SK-N-SH (cell line): ENCODE data around the gene DHDH. TPM values are rescaled to one million over a fixed set of nuclear protein-coding genes. Genes with fewer than 3 reads are reported as not detected.

Source experiments
- CTCF ChIA-PET: fragments of 300-600, 350-600 bp; formaldehyde crosslinking; extraction: SDS; loops from one replicate; lab custom pipeline; 2021; lab: Yijun Ruan, JAX
- POLR2A ChIA-PET: fragments of 350-600 bp; sonication (Branson Sonifier 250); formaldehyde crosslinking; extraction: SDS; loops from one replicate; lab custom pipeline; 2020; ENCODE audit warnings: antibody characterized with exemption, inconsistent platforms; lab: Yijun Ruan, JAX
- DNase-seq: peaks from one replicate; pipeline ENCODE4 v3.0.0; 2012
- H2AFZ ChIP-seq: fragments of 200-600 bp; sonication (generic); 2 replicates; pipeline ENCODE4 v1.8.1; 2016; ENCODE audit warnings: antibody characterized with exemption, mild to moderate bottlenecking, low read depth
- H3F3A ChIP-seq: fragments of 200-600 bp; sonication (generic); replicated peaks from 2 replicates; pipeline ENCODE3; 2016; ENCODE audit warnings: antibody characterized with exemption, mild to moderate bottlenecking; ENCODE audit not compliant: insufficient read depth
- H3K27ac ChIP-seq, 2 experiments: fragments of 200-500 bp in 1 of 2; fragments of 200-600 bp in 1 of 2; sonication (Bioruptor generic) in 1 of 2; sonication (generic), shearing (Covaris generic) in 1 of 2; 2 replicates each; pipeline versions ENCODE4 v1.5.1 to v1.6.1; 2014 to 2016; ENCODE audit warnings: low read depth in 2 of 2, inconsistent platforms in 1 of 2, low read length in 1 of 2, mild to moderate bottlenecking in 1 of 2, mixed read lengths in 1 of 2
- H3K27me3 ChIP-seq: fragments of 200-600 bp; sonication (generic), shearing (Covaris generic); 2 replicates; pipeline ENCODE4 v1.6.1; 2016; ENCODE audit warnings: mixed run types; ENCODE audit not compliant: insufficient read depth
- H3K36me3 ChIP-seq, 2 experiments: fragments of 200-500 bp in 1 of 2; fragments of 200-600 bp in 1 of 2; sonication (Bioruptor generic) in 1 of 2; sonication (generic) in 1 of 2; replicated peaks in 1 of 2; 2 replicates each; pipeline versions ENCODE3 to v1.5.1; 2014 to 2016; ENCODE audit warnings: low read length in 1 of 2, mild to moderate bottlenecking in 1 of 2; ENCODE audit not compliant: insufficient read depth in 2 of 2, control insufficient read depth in 1 of 2
- H3K4me1 ChIP-seq, 2 experiments: fragments of 200-500 bp in 1 of 2; fragments of 200-600 bp in 1 of 2; sonication (Bioruptor generic) in 1 of 2; sonication (generic), shearing (Covaris generic) in 1 of 2; 2 replicates each; pipeline versions ENCODE4 v1.5.1 to v1.6.1; 2014 to 2016; ENCODE audit warnings: low read depth in 1 of 2, low read length in 1 of 2, mixed run types in 1 of 2; ENCODE audit not compliant: insufficient read depth in 2 of 2, control insufficient read depth in 1 of 2
- H3K4me2 ChIP-seq: fragments of 200-600 bp; sonication (generic), shearing (Covaris generic); 2 replicates; pipeline ENCODE4 v1.6.1; 2017; ENCODE audit warnings: mixed run types
- H3K4me3 ChIP-seq, 2 experiments: fragments of 200-500 bp in 1 of 2; fragments of 200-600 bp in 1 of 2; sonication (Bioruptor generic) in 1 of 2; sonication (generic), shearing (Covaris generic) in 1 of 2; 2 replicates each; pipeline versions ENCODE4 v1.5.1 to v1.8.1; 2014 to 2016; ENCODE audit warnings: low read depth in 2 of 2, inconsistent platforms in 1 of 2, low read length in 1 of 2, mild to moderate bottlenecking in 1 of 2, mixed read lengths in 1 of 2, moderate library complexity in 1 of 2
- H3K79me2 ChIP-seq: fragments of 200-600 bp; sonication (generic); 2 replicates; pipeline ENCODE4 v1.8.1; 2017; ENCODE audit warnings: mild to moderate bottlenecking; ENCODE audit not compliant: insufficient read depth
- H3K9ac ChIP-seq: fragments of 200-600 bp; sonication (generic); 2 replicates; pipeline ENCODE4 v1.6.1; 2017; ENCODE audit warnings: mixed run types
- H3K9me2 ChIP-seq: fragments of 200-600 bp; sonication (generic); 2 replicates; pipeline ENCODE4 v1.6.1; 2017; ENCODE audit warnings: mixed run types
- H3K9me3 ChIP-seq: fragments of 200-600 bp; sonication (generic); 2 replicates; pipeline ENCODE4 v1.6.1; 2017; ENCODE audit warnings: mixed run types, mild to moderate bottlenecking, moderate library complexity
- H4K20me1 ChIP-seq: fragments of 200-600 bp; sonication (generic); 2 replicates; pipeline ENCODE4 v1.6.1; 2017; ENCODE audit warnings: mild to moderate bottlenecking, mixed run types; ENCODE audit not compliant: insufficient read depth
- CHD2 ChIP-seq: fragments of 150-350 bp; IDR thresholded peaks from 2 replicates; pipeline ENCODE4 v1.6.1; 2018; ENCODE audit warnings: low read length; ENCODE audit not compliant: partially characterized antibody
- ELF1 ChIP-seq: IDR thresholded peaks from 2 replicates; pipeline ENCODE4 v1.4.0; 2012
- EP300 ChIP-seq, 2 experiments: IDR thresholded peaks; 2 replicates each; pipeline versions ENCODE4 v1.4.0 to v1.6.1; 2012; ENCODE audit warnings: borderline replicate concordance in 1 of 2, low read depth in 1 of 2, low read length in 1 of 2
- FOXJ3 ChIP-seq: sonication (generic); formaldehyde crosslinking; IDR thresholded peaks from 2 replicates; pipeline ENCODE4 v1.5.1; 2020; ENCODE audit warnings: mild to moderate bottlenecking, missing genetic modification reagents
- GATA2 ChIP-seq: sonication (generic); formaldehyde crosslinking; IDR thresholded peaks from 2 replicates; pipeline ENCODE4 v1.5.0; 2020; ENCODE audit warnings: mild to moderate bottlenecking, missing genetic modification reagents
- JUND ChIP-seq: IDR thresholded peaks from 2 replicates; pipeline ENCODE4 v1.4.0; 2012
- MEF2A ChIP-seq: IDR thresholded peaks from 2 replicates; pipeline ENCODE4 v1.4.0; 2012; ENCODE audit warnings: low read depth, borderline replicate concordance
- MXI1 ChIP-seq: IDR thresholded peaks from 2 replicates; pipeline ENCODE4 v1.6.1; 2012; ENCODE audit warnings: mild to moderate bottlenecking, low read depth, low read length, improper control_type of control experiment
- NRF1 ChIP-seq: IDR thresholded peaks from 2 replicates; pipeline ENCODE4 v1.6.1; 2012; ENCODE audit warnings: low read depth, mild to moderate bottlenecking, low read length
- POLR2AphosphoS5 ChIP-seq: IDR thresholded peaks from 2 replicates; pipeline ENCODE4 v1.6.1; 2012; ENCODE audit warnings: low read depth, low read length
- RAD21 ChIP-seq: IDR thresholded peaks from 2 replicates; pipeline ENCODE4 v1.6.1; 2012; ENCODE audit warnings: mild to moderate bottlenecking, low read length
- RFX5 ChIP-seq: IDR thresholded peaks from 2 replicates; pipeline ENCODE4 v1.6.1; 2012; ENCODE audit warnings: mild to moderate bottlenecking, improper control_type of control experiment, low read length
- SIN3A ChIP-seq: IDR thresholded peaks from 2 replicates; pipeline ENCODE4 v1.6.1; 2012; ENCODE audit warnings: low read depth, mild to moderate bottlenecking, low read length, moderate library complexity, borderline replicate concordance
- SMC3 ChIP-seq: IDR thresholded peaks from 2 replicates; pipeline ENCODE4 v1.6.1; 2012; ENCODE audit warnings: low read depth, low read length, improper control_type of control experiment
- TAF1 ChIP-seq: IDR thresholded peaks from 2 replicates; pipeline ENCODE4 v1.6.1; 2012; ENCODE audit warnings: low read depth, mild to moderate bottlenecking, low read length, moderate library complexity, borderline replicate concordance
- TCF12 ChIP-seq: IDR thresholded peaks from 2 replicates; pipeline ENCODE4 v1.4.0; 2012
- TEAD4 ChIP-seq: IDR thresholded peaks from 2 replicates; pipeline ENCODE4 v1.4.0; 2012; ENCODE audit warnings: mild to moderate bottlenecking, borderline replicate concordance; ENCODE audit not compliant: insufficient read depth
- YY1 ChIP-seq: IDR thresholded peaks from 2 replicates; pipeline ENCODE4 v1.4.0; 2012; ENCODE audit warnings: low read depth, mild to moderate bottlenecking
- ZBTB33 ChIP-seq: IDR thresholded peaks from 2 replicates; pipeline ENCODE4 v1.4.0; 2012; ENCODE audit warnings: low read depth, borderline replicate concordance
- WGBS: methylation state at CpG from one replicate; pipeline ENCODE4 v1.1.6; 2017; ENCODE audit warnings: low lambda C conversion rate; 5-methylcytosine and 5-hydroxymethylcytosine counted together
- polyA plus RNA-seq, 3 experiments: library from polyadenylated mRNA; depleted of rRNA; stranded (reverse); fragments of >200 nt; gene quantifications; 2 replicates each; pipeline ENCODE4 v1.2.3, GENCODE V29; 2012
- TF ChIP-seq, protein P1 (sequence below): IDR thresholded peaks from 2 replicates; pipeline ENCODE4; 2012
- TF ChIP-seq, protein P2 (sequence below): fragments of 150-350 bp; IDR thresholded peaks from 2 replicates; pipeline ENCODE4 v1.6.1; 2017; ENCODE audit warnings: antibody characterized with exemption, low read length, low read depth, borderline replicate concordance
- TF ChIP-seq, protein P3 (sequence below): fragments of 150-350 bp; IDR thresholded peaks from 2 replicates; pipeline ENCODE4 v1.6.1; 2016; ENCODE audit warnings: mild to moderate bottlenecking, low read depth, low read length
- TF ChIP-seq, protein P4 (sequence below): IDR thresholded peaks from 2 replicates; pipeline ENCODE4 v1.4.0; 2012; ENCODE audit warnings: low read depth

Gene DHDH
- polyA plus RNA-seq, 1 of the 3 experiments (the other 2 are of a cell fraction): 0.72 TPM

DNA sequence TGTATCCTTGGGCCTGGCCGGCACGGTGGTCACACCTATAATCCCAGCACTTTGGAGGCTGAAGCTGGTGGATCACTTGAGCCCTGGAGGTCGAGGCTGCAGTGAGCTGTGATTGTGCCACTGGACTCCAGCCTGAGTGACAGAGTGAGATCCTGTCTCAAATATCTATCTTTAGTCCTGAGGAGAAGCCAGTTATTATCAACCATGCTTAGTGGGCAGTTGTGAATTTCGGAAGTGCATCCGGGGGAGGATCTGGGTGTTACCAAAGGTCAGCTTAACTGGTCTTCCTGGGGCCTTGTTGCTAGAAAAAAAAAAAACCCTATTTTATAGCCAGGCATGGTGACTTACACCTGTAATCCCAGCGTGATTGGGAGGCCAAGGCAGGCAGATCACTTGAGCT, 9.6 kb downstream of the DHDH start:
- Histone ChIP-seq H3K27me3 (no peaks in the 10 kb centered on the region), H3K4me2 (no peak overlapping the region), H3K4me3 (no peak overlapping the region), H3F3A (no peaks in the 10 kb centered on the region), H2AFZ (no peak overlapping the region), H3K27ac (no peak overlapping the region), H3K79me2 (no peaks in the 10 kb centered on the region), H3K4me1 (no peaks in the 10 kb centered on the region), H4K20me1 (no peaks in the 10 kb centered on the region), H3K9me3 (no peaks in the 10 kb centered on the region), H3K9ac (no peak overlapping the region), H3K9me2 (no peaks in the 10 kb centered on the region), H3K36me3 (no peaks in the 10 kb centered on the region)
- WGBS: 84% methylated on average over 6 of the region's 6 CpGs
- no peak for DNase-seq
- TF ChIP-seq NRF1 (no peak), EP300 (IDR thresholded peaks at IDR 0.05; ENCODE audit: borderline replicate concordance in 1 of 2, low read depth in 1 of 2, low read length in 1 of 2) (no peak), TEAD4 (no peak), TAF1 (no peak), JUND (no peak)
- TF ChIP-seq, protein P1, sequence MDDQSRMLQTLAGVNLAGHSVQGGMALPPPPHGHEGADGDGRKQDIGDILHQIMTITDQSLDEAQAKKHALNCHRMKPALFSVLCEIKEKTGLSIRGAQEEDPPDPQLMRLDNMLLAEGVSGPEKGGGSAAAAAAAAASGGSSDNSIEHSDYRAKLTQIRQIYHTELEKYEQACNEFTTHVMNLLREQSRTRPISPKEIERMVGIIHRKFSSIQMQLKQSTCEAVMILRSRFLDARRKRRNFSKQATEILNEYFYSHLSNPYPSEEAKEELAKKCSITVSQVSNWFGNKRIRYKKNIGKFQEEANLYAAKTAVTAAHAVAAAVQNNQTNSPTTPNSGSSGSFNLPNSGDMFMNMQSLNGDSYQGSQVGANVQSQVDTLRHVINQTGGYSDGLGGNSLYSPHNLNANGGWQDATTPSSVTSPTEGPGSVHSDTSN: no peak
- ChIA-PET CTCF (interaction anchor here (0.7 to 1.2 kb wide), 2 partner anchors 23 to 256 kb away, joined by 3 read pairs; no protein-coding TSS in a partner anchor), POLR2A (no interaction called here)

DNA sequence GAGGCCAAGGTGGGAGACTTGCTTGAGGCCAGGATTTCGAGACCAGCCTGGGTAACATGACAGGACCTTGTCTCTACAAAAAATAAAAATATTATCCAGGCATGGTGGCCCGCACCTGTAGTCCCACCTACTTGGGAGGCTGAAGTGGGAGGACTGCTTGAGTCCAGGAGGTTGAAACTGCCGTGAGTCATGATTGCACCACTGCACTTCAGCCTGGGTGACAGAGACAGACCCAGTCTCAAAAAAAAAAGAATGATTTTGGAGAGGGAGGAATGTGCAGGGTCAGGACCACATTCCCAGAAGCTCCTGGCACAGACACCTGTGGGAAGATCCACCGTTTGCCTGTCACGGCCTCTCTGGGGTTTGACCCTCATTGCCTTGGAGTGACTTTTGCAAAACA, 11.9 kb downstream of the DHDH start:
- H3K79me2 ChIP-seq: no peaks in the 10 kb centered on the region
- H3K9me3 ChIP-seq: no peaks in the 10 kb centered on the region
- DNase-seq: no peak
- H3K4me3 ChIP-seq: no peak overlapping the region
- 76% methylated on average over 5 of the region's 5 CpGs for WGBS
- H2AFZ ChIP-seq: no peak overlapping the region
- no peaks in the 10 kb centered on the region for H3K36me3 ChIP-seq
- H3K9ac ChIP-seq: no peak overlapping the region
- no peaks in the 10 kb centered on the region for H4K20me1 ChIP-seq
- CTCF ChIA-PET: no interaction called here
- no peaks in the 10 kb centered on the region for H3K9me2 ChIP-seq
- no peak overlapping the region for H3K27ac ChIP-seq
- TF ChIP-seq, protein P2, sequence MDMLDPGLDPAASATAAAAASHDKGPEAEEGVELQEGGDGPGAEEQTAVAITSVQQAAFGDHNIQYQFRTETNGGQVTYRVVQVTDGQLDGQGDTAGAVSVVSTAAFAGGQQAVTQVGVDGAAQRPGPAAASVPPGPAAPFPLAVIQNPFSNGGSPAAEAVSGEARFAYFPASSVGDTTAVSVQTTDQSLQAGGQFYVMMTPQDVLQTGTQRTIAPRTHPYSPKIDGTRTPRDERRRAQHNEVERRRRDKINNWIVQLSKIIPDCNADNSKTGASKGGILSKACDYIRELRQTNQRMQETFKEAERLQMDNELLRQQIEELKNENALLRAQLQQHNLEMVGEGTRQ: no peak
- TF ChIP-seq FOXJ3 (CRISPR knock-in tag): no peak
- no peak for TF ChIP-seq RAD21
- no peak for TF ChIP-seq POLR2AphosphoS5
- TF ChIP-seq YY1: no peak
- no peak for TF ChIP-seq RFX5
- TF ChIP-seq GATA2: no peak
- TF ChIP-seq ZBTB33: no peak
- no peak for TF ChIP-seq SIN3A
- TF ChIP-seq EP300 (IDR thresholded peaks at IDR 0.05; ENCODE audit: borderline replicate concordance in 1 of 2, low read depth in 1 of 2, low read length in 1 of 2): no peak
- no peak for TF ChIP-seq MXI1
- TF ChIP-seq, protein P3, sequence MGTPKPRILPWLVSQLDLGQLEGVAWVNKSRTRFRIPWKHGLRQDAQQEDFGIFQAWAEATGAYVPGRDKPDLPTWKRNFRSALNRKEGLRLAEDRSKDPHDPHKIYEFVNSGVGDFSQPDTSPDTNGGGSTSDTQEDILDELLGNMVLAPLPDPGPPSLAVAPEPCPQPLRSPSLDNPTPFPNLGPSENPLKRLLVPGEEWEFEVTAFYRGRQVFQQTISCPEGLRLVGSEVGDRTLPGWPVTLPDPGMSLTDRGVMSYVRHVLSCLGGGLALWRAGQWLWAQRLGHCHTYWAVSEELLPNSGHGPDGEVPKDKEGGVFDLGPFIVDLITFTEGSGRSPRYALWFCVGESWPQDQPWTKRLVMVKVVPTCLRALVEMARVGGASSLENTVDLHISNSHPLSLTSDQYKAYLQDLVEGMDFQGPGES: no peak
- TF ChIP-seq SMC3: no peak
- TF ChIP-seq ELF1: no peak
- TF ChIP-seq CHD2: no peak
- no peak for TF ChIP-seq MEF2A
- no peak for TF ChIP-seq TAF1
- TF ChIP-seq, protein P4, sequence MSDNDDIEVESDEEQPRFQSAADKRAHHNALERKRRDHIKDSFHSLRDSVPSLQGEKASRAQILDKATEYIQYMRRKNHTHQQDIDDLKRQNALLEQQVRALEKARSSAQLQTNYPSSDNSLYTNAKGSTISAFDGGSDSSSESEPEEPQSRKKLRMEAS: no peak
- TF ChIP-seq JUND: no peak
- no peak for TF ChIP-seq TCF12
- H3K4me1 ChIP-seq: no peaks in the 10 kb centered on the region
- POLR2A ChIA-PET: no interaction called here
- no peak overlapping the region for H3K4me2 ChIP-seq
- H3F3A ChIP-seq: no peaks in the 10 kb centered on the region
- no peaks in the 10 kb centered on the region for H3K27me3 ChIP-seq
